Ramos (cell line): ENCODE data around the gene PRH2.

Source experiments
- in situ Hi-C: fragments of 300-500 bp; cut with MboI; formaldehyde crosslinking; loops from one replicate; pipeline ENCODE4 v1.14.3; 2022; ENCODE audit warnings: low sequenced_read_pairs; ENCODE audit not compliant: unreplicated experiment

Gene PRH2

DNA sequence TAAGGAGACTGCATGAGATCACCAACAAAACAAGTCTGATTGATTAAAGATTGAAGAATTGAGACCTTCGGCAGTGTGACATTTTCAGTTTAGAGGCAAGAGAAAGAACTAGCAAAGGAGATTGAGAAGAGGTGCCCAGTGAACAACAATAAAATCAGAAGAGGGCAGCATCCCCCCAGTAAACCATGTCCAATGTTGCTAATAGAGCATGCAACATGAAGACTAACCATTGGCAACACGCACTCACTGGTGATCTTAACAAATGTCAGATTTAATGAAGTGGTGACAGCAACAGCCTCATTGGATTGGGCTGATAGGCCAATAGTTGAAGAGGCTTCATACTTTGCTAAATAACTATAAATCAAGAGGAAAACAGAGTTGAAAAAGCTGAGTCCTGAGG, 30.8 kb downstream of the PRH2 start:
- in situ Hi-C loops, result no loop called here

DNA sequence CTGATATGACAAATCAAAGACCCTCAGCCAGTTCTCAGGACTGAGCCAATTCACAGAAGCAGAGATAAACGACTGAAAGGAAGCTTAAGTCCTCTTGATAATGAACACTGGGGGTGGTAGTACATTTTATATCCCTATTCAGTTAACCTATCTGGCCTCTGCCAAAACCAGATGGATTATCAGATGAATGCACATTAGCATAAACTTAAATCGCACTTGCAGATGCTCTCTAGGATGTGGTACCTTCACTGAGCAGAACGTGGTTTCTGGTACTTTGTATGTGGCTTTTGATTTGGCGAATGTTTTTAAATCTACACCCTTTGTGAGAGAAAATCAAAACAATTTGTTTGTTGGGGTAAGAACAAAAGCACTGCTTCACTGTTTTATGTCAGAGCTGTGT, 31.2 kb downstream of the PRH2 start:
- in situ Hi-C loops, result no loop called here

DNA sequence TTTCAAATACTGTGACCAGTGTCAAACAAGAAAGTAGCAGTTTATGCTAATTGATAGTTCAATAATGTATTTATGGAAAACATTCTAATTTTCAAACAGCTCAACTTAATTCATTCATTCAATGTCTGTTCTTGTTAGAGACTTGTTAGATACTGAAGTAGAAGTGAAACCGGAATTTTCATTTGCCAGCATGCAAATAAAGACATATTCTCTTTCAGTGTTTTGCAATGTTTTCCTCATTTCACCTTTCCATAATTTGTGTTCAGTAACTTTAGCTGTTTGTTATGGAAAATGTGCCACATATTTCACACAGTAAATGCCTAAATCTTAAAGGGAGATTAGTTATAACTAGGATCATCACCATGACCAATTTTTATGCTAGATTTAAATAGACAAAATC, 36.4 kb downstream of the PRH2 start:
- in situ Hi-C loops, result no loop called here

DNA sequence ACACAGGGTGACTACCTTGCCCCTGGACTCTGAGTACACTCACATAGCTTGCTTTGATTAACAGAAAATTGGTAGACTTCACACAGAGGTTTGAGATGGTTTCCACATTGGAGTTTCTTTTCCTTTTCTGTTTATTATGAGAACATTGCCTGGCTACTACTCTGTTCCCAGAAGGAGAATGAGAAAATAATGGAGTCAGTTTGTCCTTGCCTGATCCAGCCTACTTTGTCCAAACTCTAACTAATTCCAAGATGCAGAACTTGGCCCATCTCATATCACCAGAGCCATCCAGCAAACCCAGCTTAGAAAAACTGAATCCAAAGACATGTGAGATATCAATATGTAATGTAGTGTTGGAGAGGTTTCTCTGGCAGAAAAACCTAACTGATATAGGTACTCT, 37.3 kb downstream of the PRH2 start:
- in situ Hi-C loops, result no loop called here

DNA sequence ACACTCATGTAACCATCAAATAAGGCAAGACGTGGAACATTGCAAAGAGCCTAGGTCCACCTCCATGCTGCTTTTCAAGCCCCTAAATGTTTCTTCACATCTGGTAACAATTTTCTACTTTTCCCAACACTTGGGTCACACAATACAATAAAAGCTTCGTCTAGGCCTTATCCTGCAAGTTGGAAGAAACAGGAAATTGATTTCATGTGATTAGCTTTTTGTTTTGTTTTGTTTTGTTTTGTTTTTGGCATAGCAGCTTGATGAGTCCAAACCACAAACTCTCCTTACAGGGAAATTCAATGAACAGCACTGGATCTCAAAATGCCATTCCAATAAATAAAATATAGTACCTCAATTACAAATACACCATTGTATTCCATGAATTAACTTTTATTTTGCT, 38.4 kb downstream of the PRH2 start:
- in situ Hi-C loops, result no loop called here

GRCh38 chr12:10968765-10969456, 39.9 kb downstream of the PRH2 start:
- in situ Hi-C loops, result no loop called here

- in situ Hi-C loops, result no loop called here
Measured at GRCh38 chr12:10974965-10975364, 45.9 kb downstream of the PRH2 start.

GRCh38 chr12:10982244-10982643, 53.2 kb downstream of the PRH2 start:
- in situ Hi-C loops, result no loop called here
